B cell (primary cell): ENCODE measurements around the gene TMEM141.

Experiments
- EZH2 ChIP-seq: IDR thresholded peaks from 2 replicates; pipeline ENCODE4 v1.6.1; 2012; ENCODE audit warnings: borderline replicate concordance, low read depth, mild to moderate bottlenecking, moderate library complexity, low read length; ENCODE audit not compliant: insufficient read depth, poor library complexity, severe bottlenecking
- TF ChIP-seq, protein P1 (sequence below): fragments of 200-600 bp; IDR thresholded peaks from one replicate; pipeline ENCODE4 v1.8.0; 2022; ENCODE audit warnings: antibody characterized with exemption, mild to moderate bottlenecking

GRCh38 chr9:136751244-136751643 lies 39.9 kb upstream of the TMEM141 start:
- no peak for TF ChIP-seq EZH2
- TF ChIP-seq, protein P1, sequence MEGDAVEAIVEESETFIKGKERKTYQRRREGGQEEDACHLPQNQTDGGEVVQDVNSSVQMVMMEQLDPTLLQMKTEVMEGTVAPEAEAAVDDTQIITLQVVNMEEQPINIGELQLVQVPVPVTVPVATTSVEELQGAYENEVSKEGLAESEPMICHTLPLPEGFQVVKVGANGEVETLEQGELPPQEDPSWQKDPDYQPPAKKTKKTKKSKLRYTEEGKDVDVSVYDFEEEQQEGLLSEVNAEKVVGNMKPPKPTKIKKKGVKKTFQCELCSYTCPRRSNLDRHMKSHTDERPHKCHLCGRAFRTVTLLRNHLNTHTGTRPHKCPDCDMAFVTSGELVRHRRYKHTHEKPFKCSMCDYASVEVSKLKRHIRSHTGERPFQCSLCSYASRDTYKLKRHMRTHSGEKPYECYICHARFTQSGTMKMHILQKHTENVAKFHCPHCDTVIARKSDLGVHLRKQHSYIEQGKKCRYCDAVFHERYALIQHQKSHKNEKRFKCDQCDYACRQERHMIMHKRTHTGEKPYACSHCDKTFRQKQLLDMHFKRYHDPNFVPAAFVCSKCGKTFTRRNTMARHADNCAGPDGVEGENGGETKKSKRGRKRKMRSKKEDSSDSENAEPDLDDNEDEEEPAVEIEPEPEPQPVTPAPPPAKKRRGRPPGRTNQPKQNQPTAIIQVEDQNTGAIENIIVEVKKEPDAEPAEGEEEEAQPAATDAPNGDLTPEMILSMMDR: no peak
